GM10266 (cell line): ENCODE data around the gene METAP2.
"Not testable (repeated sequence)": the region's sequence is repeated elsewhere in the genome, so short reads cannot be mapped to it uniquely, and the experiment has no call there.

Source experiments
- DNase-seq: peaks from one replicate; pipeline ENCODE4 v3.0.0; 2012; ENCODE audit errors: extremely low spot score
- TF ChIP-seq, protein P1 (sequence below): IDR thresholded peaks from 2 replicates; pipeline ENCODE4 v1.5.1; 2012; ENCODE audit warnings: mild to moderate bottlenecking, low read depth; ENCODE audit not compliant: control insufficient read depth, insufficient read depth; ENCODE audit errors: missing control alignments

METAP2 gene

DNA sequence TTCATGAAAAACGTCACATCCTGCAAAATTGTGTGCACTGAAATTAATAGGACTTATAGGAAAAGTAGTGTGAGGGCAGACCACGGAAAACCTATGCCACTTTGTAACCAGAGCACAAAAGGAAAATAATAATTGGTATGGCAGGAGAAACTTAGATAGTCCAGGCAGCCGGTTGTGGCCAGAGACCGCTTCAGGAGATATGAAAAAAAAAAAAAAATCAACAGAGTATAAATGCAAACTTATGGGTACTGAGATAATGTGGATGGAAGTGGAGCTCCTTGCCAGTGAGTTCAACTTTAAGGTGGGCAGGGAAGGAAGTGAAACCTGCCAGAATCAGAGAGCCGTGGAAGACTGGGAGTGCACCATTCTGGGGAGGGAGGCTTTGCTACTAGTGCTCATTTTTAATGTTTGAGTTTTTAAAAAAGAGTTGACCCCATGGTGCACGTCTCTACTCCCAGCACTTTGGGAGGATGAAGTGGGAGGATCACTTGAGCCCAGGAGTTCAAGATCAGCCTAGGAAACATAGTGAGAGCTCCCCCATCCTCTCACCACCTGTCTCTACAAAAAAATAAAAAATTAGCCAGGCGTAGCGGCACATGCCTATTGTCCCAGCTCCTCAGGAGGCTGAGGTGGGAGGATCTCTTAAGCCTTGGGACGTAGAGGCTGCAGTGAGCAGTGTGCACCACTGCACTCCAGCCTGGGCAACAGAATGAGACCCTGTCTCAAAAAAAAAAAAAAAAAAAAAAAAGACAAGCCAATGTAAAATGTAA is 34.3 kb upstream of the METAP2 start:
- no peak for DNase-seq
- TF ChIP-seq, protein P1, sequence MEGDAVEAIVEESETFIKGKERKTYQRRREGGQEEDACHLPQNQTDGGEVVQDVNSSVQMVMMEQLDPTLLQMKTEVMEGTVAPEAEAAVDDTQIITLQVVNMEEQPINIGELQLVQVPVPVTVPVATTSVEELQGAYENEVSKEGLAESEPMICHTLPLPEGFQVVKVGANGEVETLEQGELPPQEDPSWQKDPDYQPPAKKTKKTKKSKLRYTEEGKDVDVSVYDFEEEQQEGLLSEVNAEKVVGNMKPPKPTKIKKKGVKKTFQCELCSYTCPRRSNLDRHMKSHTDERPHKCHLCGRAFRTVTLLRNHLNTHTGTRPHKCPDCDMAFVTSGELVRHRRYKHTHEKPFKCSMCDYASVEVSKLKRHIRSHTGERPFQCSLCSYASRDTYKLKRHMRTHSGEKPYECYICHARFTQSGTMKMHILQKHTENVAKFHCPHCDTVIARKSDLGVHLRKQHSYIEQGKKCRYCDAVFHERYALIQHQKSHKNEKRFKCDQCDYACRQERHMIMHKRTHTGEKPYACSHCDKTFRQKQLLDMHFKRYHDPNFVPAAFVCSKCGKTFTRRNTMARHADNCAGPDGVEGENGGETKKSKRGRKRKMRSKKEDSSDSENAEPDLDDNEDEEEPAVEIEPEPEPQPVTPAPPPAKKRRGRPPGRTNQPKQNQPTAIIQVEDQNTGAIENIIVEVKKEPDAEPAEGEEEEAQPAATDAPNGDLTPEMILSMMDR: no peak

DNA sequence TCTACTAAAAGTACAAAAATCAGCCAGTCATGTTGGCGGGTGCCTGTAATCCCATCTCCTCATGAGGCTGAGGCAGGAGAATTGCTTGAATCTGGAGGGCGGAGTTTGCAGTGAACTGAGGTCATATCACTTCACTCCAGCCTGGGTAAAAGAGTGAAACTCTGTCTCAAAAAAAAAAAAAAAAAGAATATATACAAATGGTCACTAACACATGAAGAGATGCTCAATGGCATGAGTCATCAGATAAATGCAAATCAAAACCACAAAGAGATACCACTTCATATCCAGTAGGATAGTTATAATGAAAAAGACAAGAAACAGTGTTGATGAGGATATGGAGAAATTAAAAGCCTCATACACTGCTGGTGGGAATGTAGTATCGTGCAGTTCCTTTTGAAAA is 33.6 kb upstream of the METAP2 start:
- no peak for DNase-seq

DNA sequence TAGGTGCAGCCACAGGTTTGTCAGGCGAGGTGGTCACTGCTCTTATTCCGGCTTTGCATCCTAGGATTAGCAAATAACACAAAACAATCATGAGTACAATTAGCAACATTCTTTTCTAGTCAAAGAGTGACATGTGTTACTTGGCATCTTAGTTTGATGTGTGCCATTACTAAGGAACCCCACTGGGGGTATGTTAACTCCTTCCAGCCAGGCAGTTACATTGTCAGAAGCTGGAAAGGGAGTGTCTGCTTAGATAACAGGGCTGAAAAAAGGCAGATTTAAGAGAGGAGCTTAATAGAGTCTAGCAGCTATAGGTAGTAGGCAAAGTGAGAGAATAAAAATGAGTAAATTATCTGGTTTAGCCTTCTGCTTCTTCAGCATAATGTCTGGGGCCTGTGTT is 30.5 kb upstream of the METAP2 start:
- DNase-seq: no peak
- TF ChIP-seq, protein P1: no peak

More for the DNA sequence above, 33.6 kb upstream of the METAP2 start:
- TF ChIP-seq, protein P1: no peak

DNA sequence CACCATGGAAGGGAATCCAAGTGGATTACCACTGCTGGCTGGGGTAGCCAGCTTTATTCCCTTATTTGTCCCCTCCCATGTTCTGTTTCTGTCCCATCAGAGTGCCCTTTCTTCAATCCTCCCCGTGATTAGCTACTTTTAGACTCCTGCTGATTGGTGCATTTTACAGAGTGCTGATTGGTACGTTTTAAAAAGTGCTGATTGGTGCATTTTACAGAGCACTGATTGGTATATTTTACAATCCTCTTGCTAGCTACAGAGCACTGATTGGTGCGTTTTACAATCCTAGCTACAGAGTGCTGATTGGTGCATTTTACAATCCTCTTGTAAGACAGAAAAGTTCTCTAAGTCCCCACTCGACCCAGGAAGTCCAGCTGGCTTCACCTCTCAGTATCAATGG is 28.9 kb upstream of the METAP2 start:
- not testable (repeated sequence) for DNase-seq

DNA sequence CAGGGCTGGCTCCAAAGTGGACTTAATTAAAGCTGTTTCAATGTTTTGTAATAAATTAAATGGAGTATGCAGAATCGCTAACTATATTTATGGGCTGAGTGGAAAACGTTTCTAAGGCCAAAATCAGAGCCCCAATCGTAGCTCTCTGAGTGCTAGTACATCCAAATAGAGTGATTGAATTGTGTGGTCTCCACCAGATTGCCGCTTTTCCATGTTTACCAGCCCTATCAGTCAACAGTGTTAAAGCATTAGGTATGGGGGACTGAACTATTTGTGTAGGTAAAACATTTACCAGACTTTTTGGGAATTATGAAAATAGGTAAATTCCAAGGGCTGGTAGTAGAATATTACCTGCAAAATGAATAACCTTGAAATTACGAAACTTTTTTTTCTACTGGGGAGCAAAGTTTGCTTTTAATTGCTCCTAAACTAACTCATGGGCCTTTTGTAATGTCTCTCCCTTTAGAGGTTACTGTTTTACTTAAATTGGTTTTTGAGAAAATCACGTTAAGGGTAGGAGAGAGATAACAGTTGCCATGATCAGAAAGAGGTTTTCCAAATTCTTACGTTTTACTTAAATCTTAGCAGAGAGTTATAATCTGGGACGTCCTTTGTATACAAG is 28.0 kb upstream of the METAP2 start:
- TF ChIP-seq, protein P1: no peak
- DNase-seq: no peak

DNA sequence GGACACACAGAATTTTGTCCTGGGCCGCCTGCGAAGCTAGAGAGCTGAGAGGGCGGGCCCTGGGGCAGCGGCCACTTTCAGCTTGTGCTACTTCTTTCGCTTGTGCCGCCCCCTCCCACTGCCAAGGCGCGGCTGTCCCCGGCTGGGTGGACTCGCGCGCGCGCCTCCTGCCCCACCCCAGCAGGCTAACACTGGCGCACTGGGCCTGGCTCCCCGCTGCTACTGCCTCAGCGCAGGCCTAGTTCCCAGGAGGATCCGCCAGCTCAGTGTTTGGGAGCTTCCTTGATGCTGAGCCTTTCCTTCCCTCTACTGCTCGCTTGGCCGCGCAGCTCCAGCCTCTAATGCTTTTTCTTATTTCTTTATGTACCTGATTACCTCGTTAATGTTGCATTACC is 27.4 kb upstream of the METAP2 start:
- DNase-seq: no peak
- TF ChIP-seq, protein P1: no peak

DNA sequence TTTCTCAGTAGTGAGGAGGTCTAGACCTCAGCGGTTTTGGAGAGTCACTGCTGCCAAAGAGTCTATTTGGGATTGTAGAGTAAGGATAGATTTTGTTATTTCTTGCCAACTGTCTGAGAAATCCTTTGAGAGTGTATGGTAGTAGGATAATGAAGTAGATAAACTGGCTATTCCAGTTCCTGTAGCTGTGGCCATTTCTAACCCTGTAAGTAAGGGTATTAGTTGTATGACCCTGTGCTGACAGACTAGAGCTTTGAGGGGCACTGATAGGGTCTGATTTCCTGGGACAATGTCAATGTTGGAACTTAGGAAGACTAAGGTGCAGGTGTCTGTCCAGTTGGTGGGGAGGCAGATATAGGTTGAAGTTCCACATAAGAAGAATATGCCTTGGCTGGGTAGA is 24.3 kb upstream of the METAP2 start:
- DNase-seq: not testable (repeated sequence)

DNA sequence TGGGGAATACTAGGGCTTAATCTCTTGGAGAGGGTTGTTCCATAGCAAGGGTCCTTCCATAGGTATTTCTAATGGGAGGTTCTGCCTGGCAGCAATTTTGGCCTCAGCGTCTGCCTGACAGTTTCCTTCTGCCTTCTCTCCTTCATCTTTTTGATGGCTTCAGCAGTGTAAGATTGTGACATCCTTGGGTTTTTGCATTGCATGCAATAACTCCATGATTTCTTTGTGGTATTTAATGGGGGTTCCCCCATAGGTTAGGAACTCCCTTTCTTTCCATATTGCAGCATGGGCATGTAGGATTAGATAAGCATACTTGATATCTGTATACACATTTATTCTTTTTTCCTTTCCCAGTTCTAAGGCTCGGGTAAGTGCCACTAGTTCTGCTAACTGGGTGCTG is 21.5 kb upstream of the METAP2 start:
- DNase-seq: not testable (repeated sequence)

DNA sequence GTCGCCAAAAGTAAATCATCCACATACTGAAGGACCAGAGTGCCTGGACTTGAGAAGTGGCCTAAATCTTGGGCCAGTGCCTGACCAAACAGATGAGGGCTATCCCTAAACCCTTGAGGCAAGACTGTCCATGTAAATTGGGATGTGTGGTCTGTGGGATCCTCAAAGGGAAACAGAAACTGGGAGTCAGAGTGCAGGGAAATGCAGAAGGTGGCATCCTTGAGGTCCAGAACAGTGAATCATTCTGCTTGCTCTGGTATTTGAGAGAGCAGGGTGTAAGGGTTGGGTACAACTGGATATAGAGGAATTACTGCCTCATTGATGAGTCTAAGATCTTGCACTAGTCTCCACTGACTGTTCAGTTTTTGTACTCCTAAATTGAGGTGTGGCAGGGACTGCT is 20.1 kb upstream of the METAP2 start:
- not testable (repeated sequence) for DNase-seq

DNA sequence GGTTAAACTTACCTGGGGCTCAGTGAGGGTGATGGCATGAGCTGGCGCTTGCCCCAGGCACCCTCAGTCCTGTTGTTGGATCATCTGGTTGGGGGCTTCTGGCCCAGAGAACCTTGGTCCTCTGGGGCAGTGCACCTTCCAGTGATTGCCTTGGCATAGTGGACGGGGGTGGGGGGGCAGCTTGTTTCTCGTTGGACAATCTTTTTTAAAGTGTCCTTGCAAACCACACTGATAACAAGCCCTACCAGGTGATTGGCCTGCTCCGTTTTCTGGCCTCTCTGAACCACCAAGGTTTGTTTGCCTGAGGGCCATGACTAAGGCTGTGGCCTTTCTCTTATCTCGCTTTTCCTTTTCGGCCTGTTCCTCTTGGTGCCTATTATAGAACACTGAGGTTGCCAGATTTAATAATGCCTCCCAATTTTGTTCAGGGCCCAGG is 19.2 kb upstream of the METAP2 start:
- DNase-seq: not testable (repeated sequence)

DNA sequence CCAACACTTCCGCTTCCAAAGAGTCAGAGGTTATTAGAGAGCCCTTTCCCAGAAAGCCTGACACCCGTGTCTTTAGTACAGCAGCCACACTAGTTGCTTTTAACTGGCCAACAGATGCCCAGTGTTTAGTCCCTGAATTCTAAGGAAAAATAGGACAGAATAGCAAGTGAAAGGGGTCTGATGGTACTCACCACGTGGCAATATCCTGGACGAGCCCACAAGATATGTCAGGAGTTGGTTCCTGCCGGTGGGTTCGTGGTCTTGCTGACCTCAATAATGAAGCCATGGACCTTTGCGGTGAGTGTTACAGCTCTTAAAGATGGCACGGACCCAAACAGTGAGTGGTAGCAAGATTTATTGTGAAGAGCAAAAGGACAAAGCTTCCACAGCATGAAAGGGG is 16.3 kb upstream of the METAP2 start:
- not testable (repeated sequence) for DNase-seq
